GM23248 (cell line): ENCODE results near the gene CDH13.

Experiments
- EZH2 ChIP-seq: fragments of 200-600 bp; sonication (generic); IDR thresholded peaks from 2 replicates; pipeline ENCODE4 v1.6.1; 2018; ENCODE audit warnings: antibody characterized with exemption, mild to moderate bottlenecking; ENCODE audit not compliant: insufficient read depth, poor library complexity, severe bottlenecking
- EZH2phosphoT487 ChIP-seq: fragments of 200-600 bp; sonication (generic); IDR thresholded peaks from 2 replicates; pipeline ENCODE4 v1.6.1; 2018; ENCODE audit warnings: antibody characterized with exemption, moderate library complexity, mild to moderate bottlenecking, low read depth; ENCODE audit not compliant: insufficient read depth

DNA sequence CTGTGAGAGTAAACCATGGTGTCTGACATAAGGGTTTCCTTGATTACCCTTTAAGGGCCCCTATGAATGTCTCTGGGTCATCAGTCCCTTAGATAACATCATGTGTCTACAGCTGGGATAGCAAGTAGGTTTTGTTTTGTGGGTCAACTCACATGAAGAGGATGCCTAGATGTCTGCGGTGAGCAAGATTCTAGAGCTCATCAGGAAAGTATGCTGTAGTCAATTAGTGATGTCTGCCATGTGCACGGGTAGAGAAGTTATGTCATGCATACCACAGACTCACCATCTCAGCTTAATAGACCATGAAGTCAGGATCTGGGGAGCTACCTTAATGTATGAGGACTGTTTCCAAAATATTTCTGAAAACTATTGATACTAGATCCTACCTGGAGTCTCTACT lies 57.5 kb downstream of the CDH13 start:
- no peak for TF ChIP-seq EZH2phosphoT487
- TF ChIP-seq EZH2: no peak
